CD4-positive, alpha-beta T cell (primary cell): ENCODE results near the gene ATM. TPM values are rescaled to one million over a fixed set of nuclear protein-coding genes. Genes with fewer than 3 reads are reported as not detected.
"Not testable (repeated sequence)": the region's sequence is repeated elsewhere in the genome, so short reads cannot be mapped to it uniquely, and the experiment has no call there.

Source experiments
- ATAC-seq: fragments of 200-7000 bp; cut with Tn5 transposase; one replicate; pipeline ENCODE4 v1.10.0; 2022; ENCODE audit warnings: mild to moderate bottlenecking; ENCODE audit not compliant: poor library complexity
- CTCF ChIA-PET: fragments of 350-600 bp; sonication (Branson Sonifier 250); formaldehyde crosslinking; loops from one replicate; lab custom pipeline; 2021; ENCODE audit warnings: antibody characterized with exemption, inconsistent platforms; lab: Charles Lee
- POLR2A ChIA-PET: fragments of 350-600 bp; sonication (Branson Sonifier 250); formaldehyde crosslinking; loops from one replicate; lab custom pipeline; 2021; ENCODE audit warnings: antibody characterized with exemption, inconsistent platforms; lab: Charles Lee
- DNase-seq, 14 experiments: peaks; one replicate each; pipeline ENCODE4 v3.0.0-alpha.2; 2013 to 2020; ENCODE audit warnings: mixed read lengths in 2 of 14
- H3K27ac ChIP-seq, 2 donors: one replicate each; pipeline versions ENCODE4 v1.5.1 to v1.7.0; 2013; ENCODE audit warnings: low read length in 2 of 2, low read depth in 1 of 2, mild to moderate bottlenecking in 1 of 2
- H3K27me3 ChIP-seq, 2 experiments: 1 replicate in 1 of 2; 2 replicates in 1 of 2; pipeline versions ENCODE4 v1.6.1 to v1.7.0; 2013; ENCODE audit warnings: low read length in 2 of 2, control low read depth in 1 of 2, mild to moderate bottlenecking in 1 of 2, moderate library complexity in 1 of 2; ENCODE audit not compliant: insufficient read depth in 2 of 2, control insufficient read depth in 1 of 2
- H3K36me3 ChIP-seq: one replicate; pipeline ENCODE4 v1.6.1; 2013; ENCODE audit warnings: low read length, control low read depth; ENCODE audit not compliant: insufficient read depth
- H3K4me1 ChIP-seq: one replicate; pipeline ENCODE4 v1.6.1; 2013; ENCODE audit warnings: low read length, control low read depth; ENCODE audit not compliant: insufficient read depth
- H3K4me3 ChIP-seq: one replicate; pipeline ENCODE4 v1.5.1; 2013; ENCODE audit warnings: mild to moderate bottlenecking, low read length, moderate library complexity
- H3K9me3 ChIP-seq, 2 experiments: 1 replicate in 1 of 2; 2 replicates in 1 of 2; pipeline versions ENCODE4 v1.6.1 to v1.7.0; 2013; ENCODE audit warnings: low read length in 2 of 2, mild to moderate bottlenecking in 2 of 2, control low read depth in 1 of 2, moderate library complexity in 1 of 2; ENCODE audit not compliant: control insufficient read depth in 1 of 2, insufficient read depth in 1 of 2
- H3K27ac Mint-ChIP-seq: one replicate; pipeline ENCODE4 v1.8.0; 2020; ENCODE audit warnings: mixed read lengths
- H3K27me3 Mint-ChIP-seq: one replicate; pipeline ENCODE4 v1.8.0; 2021; ENCODE audit warnings: mixed read lengths
- H3K36me3 Mint-ChIP-seq: one replicate; pipeline ENCODE4 v1.8.0; 2021; ENCODE audit warnings: low read depth, mixed read lengths
- H3K4me1 Mint-ChIP-seq: one replicate; pipeline ENCODE4 v1.8.0; 2021; ENCODE audit warnings: low read depth, mixed read lengths
- H3K4me3 Mint-ChIP-seq: one replicate; pipeline ENCODE4 v1.8.0; 2020; ENCODE audit warnings: mild to moderate bottlenecking, mixed read lengths
- H3K9me3 Mint-ChIP-seq: one replicate; pipeline ENCODE4 v1.8.0; 2020; ENCODE audit warnings: mixed read lengths
- CTCF ChIP-seq: fragments of 200-600 bp; IDR thresholded peaks from one replicate; pipeline ENCODE4 v1.8.0; 2022; ENCODE audit warnings: antibody characterized with exemption, mild to moderate bottlenecking
- intact Hi-C, 2 experiments: fragments of 100-400 bp; cut with DNase I in 1 of 2; cut with micrococcal nuclease in 1 of 2; formaldehyde crosslinking; loops; one replicate each; pipeline versions ENCODE4 v1.15.1 to v1.9.0; 2023 to 2025; cut with DNase I, micrococcal nuclease
- total RNA-seq, 174 experiments: library from RNA in 2 of 174; stranded (reverse) in 2 of 174; gene quantifications; one replicate each; pipeline ENCODE4 v1.2.3 and lab custom pipeline; 2021 to 2026

Gene ATM
- total RNA-seq, 2 experiments from 2014 or later = 307 to 329 TPM

- intact Hi-C loops = no loop called here
- Mint-ChIP-seq H3K9me3 (peaks cover 4% of the 10 kb centered on the region), H3K27ac (peak overlapping the region; percentile 31), H3K36me3 (peaks cover 72% of the 10 kb centered on the region), H3K4me1 (no peaks in the 10 kb centered on the region), H3K4me3 (no peak overlapping the region), H3K27me3 (no peaks in the 10 kb centered on the region)
- ATAC-seq (no peak), DNase-seq (no peak)
- Histone ChIP-seq H3K9me3 (peaks cover 0 to 17% of the 10 kb centered on the region in 2 experiments), H3K27me3 (no peaks in the 10 kb centered on the region), H3K36me3 (peaks cover 26% of the 10 kb centered on the region), H3K4me3 (no peak overlapping the region), H3K27ac (no peak overlapping the region), H3K4me1 (no peaks in the 10 kb centered on the region)
- POLR2A ChIA-PET = no interaction called here
- CTCF ChIA-PET = no interaction called here
- no peak for TF ChIP-seq CTCF
Measured at GRCh38 chr11:108370315-108370714, 147.4 kb downstream of the ATM start.

- H3K4me1 ChIP-seq = no peaks in the 10 kb centered on the region
- no peak overlapping the region for H3K27ac ChIP-seq
- no peak overlapping the region for H3K4me3 ChIP-seq
- ChIA-PET POLR2A (no interaction called here), CTCF (no interaction called here)
- Mint-ChIP-seq H3K4me1 (no peaks in the 10 kb centered on the region), H3K27ac (no peak overlapping the region), H3K4me3 (no peak overlapping the region), H3K9me3 (peaks cover 4% of the 10 kb centered on the region), H3K36me3 (peaks cover 65% of the 10 kb centered on the region), H3K27me3 (no peaks in the 10 kb centered on the region)
- peaks cover 23% of the 10 kb centered on the region for H3K36me3 ChIP-seq
- peaks cover 0 to 17% of the 10 kb centered on the region in 2 experiments for H3K9me3 ChIP-seq
- no peak for ATAC-seq
- no peak for TF ChIP-seq CTCF
- H3K27me3 ChIP-seq = no peaks in the 10 kb centered on the region
- DNase-seq = no peak
- intact Hi-C loops = no loop called here
Measured at GRCh38 chr11:108370990-108371389, 148.1 kb downstream of the ATM start.

GRCh38 chr11:108373505-108373904, 150.6 kb downstream of the ATM start:
- ATAC-seq, H3K27ac ChIP-seq, H3K27ac Mint-ChIP-seq, H3K27me3 ChIP-seq, H3K9me3 Mint-ChIP-seq, H3K4me3 Mint-ChIP-seq, POLR2A ChIA-PET, CTCF ChIA-PET, DNase-seq, H3K36me3 ChIP-seq, intact Hi-C loops, H3K27me3 Mint-ChIP-seq, H3K4me1 Mint-ChIP-seq, H3K4me1 ChIP-seq, H3K4me3 ChIP-seq: not testable (repeated sequence)
- peaks cover 42% of the 10 kb centered on the region for H3K36me3 Mint-ChIP-seq
- peaks cover 0 to 17% of the 10 kb centered on the region in 2 experiments for H3K9me3 ChIP-seq

GRCh38 chr11:108388576-108388975, 165.7 kb downstream of the ATM start:
- Histone ChIP-seq H3K9me3 (no peaks in the 10 kb centered on the region), H3K27ac (no peak overlapping the region), H3K27me3 (no peaks in the 10 kb centered on the region), H3K4me1 (no peaks in the 10 kb centered on the region), H3K4me3 (no peak overlapping the region), H3K36me3 (no peaks in the 10 kb centered on the region)
- no peaks in the 10 kb centered on the region for H3K4me1 Mint-ChIP-seq
- intact Hi-C loops = no loop called here
- no peaks in the 10 kb centered on the region for H3K9me3 Mint-ChIP-seq
- H3K4me3 Mint-ChIP-seq = no peak overlapping the region
- no peaks in the 10 kb centered on the region for H3K36me3 Mint-ChIP-seq
- ATAC-seq = no peak
- no peak overlapping the region for H3K27ac Mint-ChIP-seq
- no peak for DNase-seq
- ChIA-PET CTCF (no interaction called here), POLR2A (no interaction called here)
- H3K27me3 Mint-ChIP-seq = no peaks in the 10 kb centered on the region
- TF ChIP-seq CTCF = no peak
